Adrenal gland (tissue), 5 donors: ENCODE data around the gene IRF8.

Source experiments
- POLR2A ChIP-seq, 2 donors: fragments of 450-650 bp; IDR thresholded peaks; one replicate each; pipeline ENCODE4 v1.6.1; 2017; ENCODE audit warnings: antibody characterized with exemption in 2 of 2, mild to moderate bottlenecking in 2 of 2, moderate library complexity in 1 of 2
- TF ChIP-seq, protein P1 (sequence below), 6 experiments: fragments of 450-650 bp in 4 of 6; fragments of 200-600 bp in 2 of 6; sonication (generic) in 1 of 6; IDR thresholded peaks; 1 replicate in 5 of 6; 2 replicates in 1 of 6; pipeline versions ENCODE4 v1.5.1 to v1.8.0; 2016 to 2021; ENCODE audit warnings: antibody characterized with exemption in 6 of 6, mild to moderate bottlenecking in 2 of 6, moderate library complexity in 1 of 6
- donor health status: DM: no; HTN: no; CAD: no.

DNA sequence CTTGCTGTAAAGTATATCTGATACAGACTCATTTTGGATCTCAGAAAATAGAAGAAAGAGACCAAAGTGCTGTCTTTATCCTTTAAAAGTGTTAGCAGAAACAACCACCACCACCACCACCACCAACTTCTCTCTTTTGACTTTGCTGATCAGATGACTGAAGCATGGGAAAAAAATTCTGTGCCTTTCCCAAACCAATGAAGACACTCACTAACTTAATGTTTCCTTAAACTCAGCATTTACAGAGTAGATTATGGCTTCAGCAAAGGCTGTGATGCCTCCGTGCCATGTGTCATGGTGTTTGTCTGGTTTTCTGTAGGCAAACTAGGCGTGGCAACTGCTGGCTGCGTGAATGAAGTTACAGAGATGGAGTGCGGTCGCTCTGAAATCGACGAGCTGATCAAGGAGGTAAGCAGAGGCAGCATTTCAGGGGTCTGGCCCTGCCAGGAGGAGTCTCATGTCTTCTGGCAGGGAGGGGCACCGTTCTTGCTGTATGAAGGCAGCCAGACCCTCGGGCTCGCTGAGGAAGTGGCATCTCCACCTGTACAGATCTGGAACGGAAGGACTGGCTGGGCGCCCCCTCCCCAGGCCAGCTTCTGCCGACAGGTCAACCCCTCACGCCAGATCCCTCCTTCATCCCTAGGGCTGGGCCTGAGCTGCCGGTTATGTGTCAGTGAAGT lies 12.4 kb downstream of the IRF8 start:
- TF ChIP-seq, protein P1, sequence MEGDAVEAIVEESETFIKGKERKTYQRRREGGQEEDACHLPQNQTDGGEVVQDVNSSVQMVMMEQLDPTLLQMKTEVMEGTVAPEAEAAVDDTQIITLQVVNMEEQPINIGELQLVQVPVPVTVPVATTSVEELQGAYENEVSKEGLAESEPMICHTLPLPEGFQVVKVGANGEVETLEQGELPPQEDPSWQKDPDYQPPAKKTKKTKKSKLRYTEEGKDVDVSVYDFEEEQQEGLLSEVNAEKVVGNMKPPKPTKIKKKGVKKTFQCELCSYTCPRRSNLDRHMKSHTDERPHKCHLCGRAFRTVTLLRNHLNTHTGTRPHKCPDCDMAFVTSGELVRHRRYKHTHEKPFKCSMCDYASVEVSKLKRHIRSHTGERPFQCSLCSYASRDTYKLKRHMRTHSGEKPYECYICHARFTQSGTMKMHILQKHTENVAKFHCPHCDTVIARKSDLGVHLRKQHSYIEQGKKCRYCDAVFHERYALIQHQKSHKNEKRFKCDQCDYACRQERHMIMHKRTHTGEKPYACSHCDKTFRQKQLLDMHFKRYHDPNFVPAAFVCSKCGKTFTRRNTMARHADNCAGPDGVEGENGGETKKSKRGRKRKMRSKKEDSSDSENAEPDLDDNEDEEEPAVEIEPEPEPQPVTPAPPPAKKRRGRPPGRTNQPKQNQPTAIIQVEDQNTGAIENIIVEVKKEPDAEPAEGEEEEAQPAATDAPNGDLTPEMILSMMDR (IDR thresholded peaks at IDR 0.05), result no peak
- no peak for TF ChIP-seq POLR2A (IDR thresholded peaks at IDR 0.05)
